OCI-LY7 (cell line): Measurements from ENCODE around the gene RFX3.

Experiments used
- EZH2phosphoT487 ChIP-seq: fragments of 200-600 bp; sonication (generic); IDR thresholded peaks from 2 replicates; pipeline ENCODE4 v1.6.1; 2018; ENCODE audit warnings: low read depth, borderline replicate concordance, mild to moderate bottlenecking, mixed run types, antibody characterized with exemption, low read length, moderate library complexity, mixed read lengths
- TF ChIP-seq, protein P1 (sequence below): fragments of 200-600 bp; sonication (generic); conservative IDR thresholded peaks from 2 replicates; pipeline ENCODE4 v1.5.1; 2014; ENCODE audit warnings: mild to moderate bottlenecking, antibody characterized with exemption, low read length, moderate library complexity, mixed read lengths

DNA sequence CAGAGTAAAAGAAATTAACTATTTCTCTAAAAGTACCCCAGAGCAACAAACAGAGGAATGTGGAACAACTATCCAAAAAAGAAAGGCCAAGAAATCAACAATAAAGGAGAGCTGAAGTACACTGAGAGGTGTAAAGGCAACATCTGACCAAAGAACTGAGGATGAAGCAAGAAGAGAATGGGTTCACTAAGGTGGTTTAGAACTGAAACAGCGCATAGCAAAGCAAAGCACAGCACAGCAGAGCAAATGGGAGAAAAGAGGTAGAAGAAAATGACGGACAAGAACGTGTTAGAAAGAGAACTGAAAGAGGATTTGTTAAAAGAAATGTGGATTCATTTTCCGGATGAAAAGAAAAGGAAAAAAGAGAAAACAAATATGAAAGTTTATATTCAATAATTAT lies 25.8 kb downstream of the RFX3 start:
- TF ChIP-seq, protein P1, sequence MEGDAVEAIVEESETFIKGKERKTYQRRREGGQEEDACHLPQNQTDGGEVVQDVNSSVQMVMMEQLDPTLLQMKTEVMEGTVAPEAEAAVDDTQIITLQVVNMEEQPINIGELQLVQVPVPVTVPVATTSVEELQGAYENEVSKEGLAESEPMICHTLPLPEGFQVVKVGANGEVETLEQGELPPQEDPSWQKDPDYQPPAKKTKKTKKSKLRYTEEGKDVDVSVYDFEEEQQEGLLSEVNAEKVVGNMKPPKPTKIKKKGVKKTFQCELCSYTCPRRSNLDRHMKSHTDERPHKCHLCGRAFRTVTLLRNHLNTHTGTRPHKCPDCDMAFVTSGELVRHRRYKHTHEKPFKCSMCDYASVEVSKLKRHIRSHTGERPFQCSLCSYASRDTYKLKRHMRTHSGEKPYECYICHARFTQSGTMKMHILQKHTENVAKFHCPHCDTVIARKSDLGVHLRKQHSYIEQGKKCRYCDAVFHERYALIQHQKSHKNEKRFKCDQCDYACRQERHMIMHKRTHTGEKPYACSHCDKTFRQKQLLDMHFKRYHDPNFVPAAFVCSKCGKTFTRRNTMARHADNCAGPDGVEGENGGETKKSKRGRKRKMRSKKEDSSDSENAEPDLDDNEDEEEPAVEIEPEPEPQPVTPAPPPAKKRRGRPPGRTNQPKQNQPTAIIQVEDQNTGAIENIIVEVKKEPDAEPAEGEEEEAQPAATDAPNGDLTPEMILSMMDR = no peak
- TF ChIP-seq EZH2phosphoT487 = no peak
